Measurements from ENCODE around the gene GRIN3B. TPM values are rescaled to one million over a fixed set of nuclear protein-coding genes. Genes with fewer than 3 reads are reported as not detected.

The GRIN3B gene
- total and polyA plus RNA-seq, 10 of the 15 experiments (the other 5 are each of a cell fraction or from before 2014, with no cell fraction given): 0.15 TPM; not detected in 9

- Histone ChIP-seq H3K79me2 (ENCODE audit: control insufficient read depth, insufficient read depth, low read length) (no peaks in the 10 kb centered on the region), H3K27me3 (replicated peaks in 1 of 2; ENCODE audit: control insufficient read depth in 2 of 2, insufficient read depth in 2 of 2, low read length in 1 of 2) (no peaks in the 10 kb centered on the region), H2AFZ (ENCODE audit: control insufficient read depth, low read depth, low read length) (no peak overlapping the region), H3K9me3 (replicated peaks; ENCODE audit: control insufficient read depth, insufficient read depth, low read length) (no peaks in the 10 kb centered on the region), H3K4me2 (ENCODE audit: control insufficient read depth, insufficient read depth) (no peak overlapping the region), H3K4me3 (no peak overlapping the region), H3K9ac (ENCODE audit: control insufficient read depth, insufficient read depth, low read length) (no peak overlapping the region), H3K36me3 (ENCODE audit: control insufficient read depth in 2 of 2, insufficient read depth in 2 of 2, low read length in 1 of 2) (no peaks in the 10 kb centered on the region; a peak in 1 of 4 replicates), H3K27ac (ENCODE audit: control insufficient read depth, insufficient read depth) (no peak overlapping the region), H3K4me1 (ENCODE audit: control insufficient read depth, insufficient read depth, low read length) (no peaks in the 10 kb centered on the region), H4K20me1 (ENCODE audit: control insufficient read depth, insufficient read depth) (no peaks in the 10 kb centered on the region)
- SMC1A ChIA-PET (ENCODE audit: uncharacterized antibody, unreplicated experiment): interaction anchor here (0.9 kb wide), 1 partner anchor 20 kb away, joined by 3 read pairs; no protein-coding TSS in a partner anchor
- ATAC-seq (no peak), FAIRE-seq (no peak), DNase-seq (ENCODE audit: low read depth, low spot score) (no peak)
- intact Hi-C loops (cut with micrococcal nuclease; ENCODE audit: unreplicated experiment): loop anchor here (5.0 kb wide), 1 partner anchor 136 kb away; no protein-coding TSS in a partner anchor
- in situ Hi-C loops (cut with MboI): no loop called here
- 80% methylated on average over 14 of the region's 20 CpGs for WGBS (ENCODE audit: insufficient coverage, insufficient replicate concordance, low lambda C conversion rate, missing lambda C conversion rate)
- RAD21 ChIA-PET (ENCODE audit: unreplicated experiment): interaction anchor here (0.5 kb wide), 1 partner anchor 287 kb away, joined by 3 read pairs; no protein-coding TSS in a partner anchor
- POLR2A ChIA-PET: no interaction called here
- BruUV-seq (replicated peaks): no TSS peak
- CTCF ChIA-PET: interaction anchor here (1.1 to 2.9 kb wide), 3 partner anchors 8 to 147 kb away, joined by 3 to 14 read pairs (median 4); partner anchors contain the start of gene ARHGAP45
- no peak for TF ChIP-seq FOXK2 (IDR thresholded peaks at IDR 0.05)
- no peak for TF ChIP-seq MAX (IDR thresholded peaks at IDR 0.05; ENCODE audit: low read depth, low read length)
- no peak for TF ChIP-seq ZNF217 (IDR thresholded peaks at IDR 0.05)
- TF ChIP-seq MYB (IDR thresholded peaks at IDR 0.05; ENCODE audit: borderline replicate concordance, low read depth, low read length): no peak
- TF ChIP-seq, protein P1, sequence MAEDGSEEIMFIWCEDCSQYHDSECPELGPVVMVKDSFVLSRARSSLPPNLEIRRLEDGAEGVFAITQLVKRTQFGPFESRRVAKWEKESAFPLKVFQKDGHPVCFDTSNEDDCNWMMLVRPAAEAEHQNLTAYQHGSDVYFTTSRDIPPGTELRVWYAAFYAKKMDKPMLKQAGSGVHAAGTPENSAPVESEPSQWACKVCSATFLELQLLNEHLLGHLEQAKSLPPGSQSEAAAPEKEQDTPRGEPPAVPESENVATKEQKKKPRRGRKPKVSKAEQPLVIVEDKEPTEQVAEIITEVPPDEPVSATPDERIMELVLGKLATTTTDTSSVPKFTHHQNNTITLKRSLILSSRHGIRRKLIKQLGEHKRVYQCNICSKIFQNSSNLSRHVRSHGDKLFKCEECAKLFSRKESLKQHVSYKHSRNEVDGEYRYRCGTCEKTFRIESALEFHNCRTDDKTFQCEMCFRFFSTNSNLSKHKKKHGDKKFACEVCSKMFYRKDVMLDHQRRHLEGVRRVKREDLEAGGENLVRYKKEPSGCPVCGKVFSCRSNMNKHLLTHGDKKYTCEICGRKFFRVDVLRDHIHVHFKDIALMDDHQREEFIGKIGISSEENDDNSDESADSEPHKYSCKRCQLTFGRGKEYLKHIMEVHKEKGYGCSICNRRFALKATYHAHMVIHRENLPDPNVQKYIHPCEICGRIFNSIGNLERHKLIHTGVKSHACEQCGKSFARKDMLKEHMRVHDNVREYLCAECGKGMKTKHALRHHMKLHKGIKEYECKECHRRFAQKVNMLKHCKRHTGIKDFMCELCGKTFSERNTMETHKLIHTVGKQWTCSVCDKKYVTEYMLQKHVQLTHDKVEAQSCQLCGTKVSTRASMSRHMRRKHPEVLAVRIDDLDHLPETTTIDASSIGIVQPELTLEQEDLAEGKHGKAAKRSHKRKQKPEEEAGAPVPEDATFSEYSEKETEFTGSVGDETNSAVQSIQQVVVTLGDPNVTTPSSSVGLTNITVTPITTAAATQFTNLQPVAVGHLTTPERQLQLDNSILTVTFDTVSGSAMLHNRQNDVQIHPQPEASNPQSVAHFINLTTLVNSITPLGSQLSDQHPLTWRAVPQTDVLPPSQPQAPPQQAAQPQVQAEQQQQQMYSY (CRISPR knock-in tag; IDR thresholded peaks at IDR 0.05): no peak
- no peak for TF ChIP-seq RELB (IDR thresholded peaks at IDR 0.05; ENCODE audit: low read depth)
- TF ChIP-seq, protein P2, sequence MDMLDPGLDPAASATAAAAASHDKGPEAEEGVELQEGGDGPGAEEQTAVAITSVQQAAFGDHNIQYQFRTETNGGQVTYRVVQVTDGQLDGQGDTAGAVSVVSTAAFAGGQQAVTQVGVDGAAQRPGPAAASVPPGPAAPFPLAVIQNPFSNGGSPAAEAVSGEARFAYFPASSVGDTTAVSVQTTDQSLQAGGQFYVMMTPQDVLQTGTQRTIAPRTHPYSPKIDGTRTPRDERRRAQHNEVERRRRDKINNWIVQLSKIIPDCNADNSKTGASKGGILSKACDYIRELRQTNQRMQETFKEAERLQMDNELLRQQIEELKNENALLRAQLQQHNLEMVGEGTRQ (IDR thresholded peaks at IDR 0.05; ENCODE audit: borderline replicate concordance, low read depth, low read length): no peak
- TF ChIP-seq, protein P3, sequence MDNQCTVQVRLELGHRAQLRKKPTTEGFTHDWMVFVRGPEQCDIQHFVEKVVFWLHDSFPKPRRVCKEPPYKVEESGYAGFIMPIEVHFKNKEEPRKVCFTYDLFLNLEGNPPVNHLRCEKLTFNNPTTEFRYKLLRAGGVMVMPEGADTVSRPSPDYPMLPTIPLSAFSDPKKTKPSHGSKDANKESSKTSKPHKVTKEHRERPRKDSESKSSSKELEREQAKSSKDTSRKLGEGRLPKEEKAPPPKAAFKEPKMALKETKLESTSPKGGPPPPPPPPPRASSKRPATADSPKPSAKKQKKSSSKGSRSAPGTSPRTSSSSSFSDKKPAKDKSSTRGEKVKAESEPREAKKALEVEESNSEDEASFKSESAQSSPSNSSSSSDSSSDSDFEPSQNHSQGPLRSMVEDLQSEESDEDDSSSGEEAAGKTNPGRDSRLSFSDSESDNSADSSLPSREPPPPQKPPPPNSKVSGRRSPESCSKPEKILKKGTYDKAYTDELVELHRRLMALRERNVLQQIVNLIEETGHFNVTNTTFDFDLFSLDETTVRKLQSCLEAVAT (IDR thresholded peaks at IDR 0.05): no peak
- no peak for TF ChIP-seq ZZZ3 (IDR thresholded peaks at IDR 0.05; ENCODE audit: control insufficient read depth, insufficient read length, low read depth)
- TF ChIP-seq SREBF2 (IDR thresholded peaks at IDR 0.05; ENCODE audit: low read length): no peak
- no peak for TF ChIP-seq SMAD1 (IDR thresholded peaks at IDR 0.05; ENCODE audit: low read depth, partially characterized antibody)
Observed at GRCh38 chr19:1055886-1056620, 55.8 kb downstream of the GRIN3B start.

Measured in GM12878 (cell line).